ENCODE results near the gene FSTL4. TPM values are rescaled to one million over a fixed set of nuclear protein-coding genes. Genes with fewer than 3 reads are reported as not detected.

Gene FSTL4
- total and polyA plus RNA-seq, 2 of the 13 experiments (the other 11 are each of a cell fraction or from before 2014, with no cell fraction given), result 2.1 to 3.0 TPM

DNA sequence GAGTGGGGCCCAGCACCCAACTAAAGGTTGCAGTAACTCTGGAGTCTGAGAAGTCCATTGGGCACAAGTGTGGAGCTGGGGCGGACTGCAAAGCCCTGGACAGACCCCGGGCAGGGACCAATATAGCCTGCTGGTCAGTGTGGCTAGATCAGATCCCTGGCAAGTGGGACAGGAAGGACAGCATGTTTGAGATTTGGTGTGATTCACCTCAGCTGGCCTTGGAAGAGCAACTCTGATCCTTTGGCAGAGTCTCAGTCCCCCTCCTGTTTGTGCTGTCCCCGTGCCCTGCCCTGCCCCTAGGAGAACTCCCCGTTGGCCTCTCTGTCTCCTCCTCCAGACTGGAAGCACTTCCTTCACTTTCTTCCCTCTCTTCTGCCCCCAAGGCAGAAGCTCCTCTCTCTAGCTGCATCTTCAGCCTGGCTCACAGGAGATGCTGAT lies 255.3 kb downstream of the FSTL4 start (continued):
- TF ChIP-seq, protein P1, sequence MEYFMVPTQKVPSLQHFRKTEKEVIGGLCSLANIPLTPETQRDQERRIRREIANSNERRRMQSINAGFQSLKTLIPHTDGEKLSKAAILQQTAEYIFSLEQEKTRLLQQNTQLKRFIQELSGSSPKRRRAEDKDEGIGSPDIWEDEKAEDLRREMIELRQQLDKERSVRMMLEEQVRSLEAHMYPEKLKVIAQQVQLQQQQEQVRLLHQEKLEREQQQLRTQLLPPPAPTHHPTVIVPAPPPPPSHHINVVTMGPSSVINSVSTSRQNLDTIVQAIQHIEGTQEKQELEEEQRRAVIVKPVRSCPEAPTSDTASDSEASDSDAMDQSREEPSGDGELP (IDR thresholded peaks at IDR 0.05; ENCODE audit: borderline replicate concordance, low read depth), result no peak
- no peak for TF ChIP-seq MBNL3 (CRISPR knock-in tag; conservative IDR thresholded peaks at IDR 0.05)

DNA sequence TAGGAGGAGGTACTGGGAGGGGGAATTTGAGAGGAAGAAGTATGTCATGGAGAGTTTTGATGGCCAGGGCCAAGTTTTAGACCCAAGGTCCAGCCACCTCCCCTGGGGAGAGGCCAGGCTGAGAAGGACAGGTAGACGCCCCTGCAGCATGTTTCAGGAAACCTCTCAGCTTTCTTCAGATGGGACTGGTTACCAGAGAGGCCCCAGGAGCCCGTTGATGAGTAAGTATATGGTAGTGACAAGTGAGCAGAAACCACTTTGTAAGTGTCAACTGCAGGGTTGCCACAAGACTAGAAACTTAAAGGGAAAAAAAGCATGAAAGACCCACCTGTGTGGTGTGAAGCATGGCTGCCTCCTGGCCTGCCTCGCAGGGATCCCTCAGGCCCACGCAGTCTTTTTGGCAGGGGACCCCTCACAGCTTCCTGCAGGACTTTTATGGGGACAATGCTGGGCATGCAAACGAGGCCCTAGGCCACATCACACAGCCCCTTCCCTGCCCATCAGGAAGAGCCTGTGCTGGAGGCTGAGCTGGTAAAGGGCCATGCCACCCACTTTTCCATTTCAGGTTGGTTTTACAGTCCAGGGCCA lies 255.9 kb downstream of the FSTL4 start:
- H3K9me3 ChIP-seq (ENCODE audit: low read length), result no peaks in the 10 kb centered on the region
- H3K79me2 ChIP-seq (ENCODE audit: insufficient read depth, low read length), result no peaks in the 10 kb centered on the region
- DNase-seq (ENCODE audit: low spot score) (no peak), ATAC-seq (no peak), FAIRE-seq (no peak)
- intact Hi-C loops (cut with micrococcal nuclease; ENCODE audit: unreplicated experiment), result no loop called here
- CTCF ChIA-PET (ENCODE audit: low intra/inter-chr PET ratio, low total read pairs), result no interaction called here
- H3K36me3 ChIP-seq (replicated peaks in 1 of 2; ENCODE audit: control insufficient read depth in 1 of 2, insufficient read depth in 2 of 2, low read length in 2 of 2), result no peaks in the 10 kb centered on the region
- POLR2A ChIA-PET, result no interaction called here
- no peak overlapping the region for H3K4me3 ChIP-seq (replicated peaks in 1 of 3; ENCODE audit: insufficient read depth in 1 of 3, low read depth in 2 of 3, low read length in 3 of 3)
- H3K9ac ChIP-seq (ENCODE audit: insufficient read depth, low read depth, low read length), result no peak overlapping the region
- no peak overlapping the region for H3K4me2 ChIP-seq (ENCODE audit: low read depth, low read length)
- WGBS (ENCODE audit: low lambda C conversion rate), result 7% methylated on average over 3 of the region's 5 CpGs
- no peak overlapping the region for H2AFZ ChIP-seq (ENCODE audit: low read length)
- no peaks in the 10 kb centered on the region for H4K20me1 ChIP-seq (ENCODE audit: insufficient read depth, low read length)
- H3K27ac ChIP-seq (ENCODE audit: extremely low read length, insufficient read depth, low read length), result no peak overlapping the region
- in situ Hi-C loops (cut with HindIII; ENCODE audit: extremely low pct_ligation_motif_present, low pct_unique_long_range_greater_than_20kb), result no loop called here
- H3K4me1 ChIP-seq (ENCODE audit: insufficient read depth, low read length), result no peaks in the 10 kb centered on the region
- BruUV-seq (replicated peaks), result no TSS peak
- peaks cover 0 to 12% of the 10 kb centered on the region in 2 experiments; a peak in 1 of 5 replicates for H3K27me3 ChIP-seq (ENCODE audit: control insufficient read depth in 1 of 2, insufficient read depth in 2 of 2, low read length in 2 of 2)
- no peak for TF ChIP-seq ZFP90 (CRISPR knock-in tag; IDR thresholded peaks at IDR 0.05; ENCODE audit: borderline replicate concordance)
- no peak for TF ChIP-seq NFIC (IDR thresholded peaks at IDR 0.05; ENCODE audit: low read length)
- no peak for TF ChIP-seq ZNF256 (CRISPR knock-in tag; conservative IDR thresholded peaks at IDR 0.05)
- TF ChIP-seq ZNF275 (CRISPR knock-in tag; IDR thresholded peaks at IDR 0.05; ENCODE audit: borderline replicate concordance), result no peak
- TF ChIP-seq MLLT10 (CRISPR knock-in tag; IDR thresholded peaks at IDR 0.05), result no peak
- TF ChIP-seq ZNF703 (CRISPR knock-in tag; IDR thresholded peaks at IDR 0.05; ENCODE audit: borderline replicate concordance), result no peak
- TF ChIP-seq ZNF772 (CRISPR knock-in tag; IDR thresholded peaks at IDR 0.05), result no peak
- TF ChIP-seq, protein P2, sequence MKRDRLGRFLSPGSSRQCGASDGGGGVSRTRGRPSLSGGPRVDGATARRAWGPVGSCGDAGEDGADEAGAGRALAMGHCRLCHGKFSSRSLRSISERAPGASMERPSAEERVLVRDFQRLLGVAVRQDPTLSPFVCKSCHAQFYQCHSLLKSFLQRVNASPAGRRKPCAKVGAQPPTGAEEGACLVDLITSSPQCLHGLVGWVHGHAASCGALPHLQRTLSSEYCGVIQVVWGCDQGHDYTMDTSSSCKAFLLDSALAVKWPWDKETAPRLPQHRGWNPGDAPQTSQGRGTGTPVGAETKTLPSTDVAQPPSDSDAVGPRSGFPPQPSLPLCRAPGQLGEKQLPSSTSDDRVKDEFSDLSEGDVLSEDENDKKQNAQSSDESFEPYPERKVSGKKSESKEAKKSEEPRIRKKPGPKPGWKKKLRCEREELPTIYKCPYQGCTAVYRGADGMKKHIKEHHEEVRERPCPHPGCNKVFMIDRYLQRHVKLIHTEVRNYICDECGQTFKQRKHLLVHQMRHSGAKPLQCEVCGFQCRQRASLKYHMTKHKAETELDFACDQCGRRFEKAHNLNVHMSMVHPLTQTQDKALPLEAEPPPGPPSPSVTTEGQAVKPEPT (CRISPR knock-in tag; IDR thresholded peaks at IDR 0.05; ENCODE audit: low read depth), result no peak
- no peak for TF ChIP-seq ZFX (CRISPR knock-in tag; IDR thresholded peaks at IDR 0.05; ENCODE audit: low read depth)
- TF ChIP-seq, protein P3, sequence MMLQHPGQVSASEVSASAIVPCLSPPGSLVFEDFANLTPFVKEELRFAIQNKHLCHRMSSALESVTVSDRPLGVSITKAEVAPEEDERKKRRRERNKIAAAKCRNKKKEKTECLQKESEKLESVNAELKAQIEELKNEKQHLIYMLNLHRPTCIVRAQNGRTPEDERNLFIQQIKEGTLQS (CRISPR knock-in tag; IDR thresholded peaks at IDR 0.05), result no peak
- no peak for TF ChIP-seq ZNF7 (CRISPR knock-in tag; IDR thresholded peaks at IDR 0.05)
- TF ChIP-seq, protein P4, sequence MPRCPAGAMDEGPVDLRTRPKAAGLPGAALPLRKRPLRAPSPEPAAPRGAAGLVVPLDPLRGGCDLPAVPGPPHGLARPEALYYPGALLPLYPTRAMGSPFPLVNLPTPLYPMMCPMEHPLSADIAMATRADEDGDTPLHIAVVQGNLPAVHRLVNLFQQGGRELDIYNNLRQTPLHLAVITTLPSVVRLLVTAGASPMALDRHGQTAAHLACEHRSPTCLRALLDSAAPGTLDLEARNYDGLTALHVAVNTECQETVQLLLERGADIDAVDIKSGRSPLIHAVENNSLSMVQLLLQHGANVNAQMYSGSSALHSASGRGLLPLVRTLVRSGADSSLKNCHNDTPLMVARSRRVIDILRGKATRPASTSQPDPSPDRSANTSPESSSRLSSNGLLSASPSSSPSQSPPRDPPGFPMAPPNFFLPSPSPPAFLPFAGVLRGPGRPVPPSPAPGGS (CRISPR knock-in tag; IDR thresholded peaks at IDR 0.05), result no peak
- no peak for TF ChIP-seq ZBTB43 (CRISPR knock-in tag; conservative IDR thresholded peaks at IDR 0.05)

Data from HepG2 (cell line).